ENCODE measurements around the gene BTBD2.
A peak's percentile ranks its signal among the peaks of the same experiment; 100 is the strongest.

- TF ChIP-seq, protein P1, sequence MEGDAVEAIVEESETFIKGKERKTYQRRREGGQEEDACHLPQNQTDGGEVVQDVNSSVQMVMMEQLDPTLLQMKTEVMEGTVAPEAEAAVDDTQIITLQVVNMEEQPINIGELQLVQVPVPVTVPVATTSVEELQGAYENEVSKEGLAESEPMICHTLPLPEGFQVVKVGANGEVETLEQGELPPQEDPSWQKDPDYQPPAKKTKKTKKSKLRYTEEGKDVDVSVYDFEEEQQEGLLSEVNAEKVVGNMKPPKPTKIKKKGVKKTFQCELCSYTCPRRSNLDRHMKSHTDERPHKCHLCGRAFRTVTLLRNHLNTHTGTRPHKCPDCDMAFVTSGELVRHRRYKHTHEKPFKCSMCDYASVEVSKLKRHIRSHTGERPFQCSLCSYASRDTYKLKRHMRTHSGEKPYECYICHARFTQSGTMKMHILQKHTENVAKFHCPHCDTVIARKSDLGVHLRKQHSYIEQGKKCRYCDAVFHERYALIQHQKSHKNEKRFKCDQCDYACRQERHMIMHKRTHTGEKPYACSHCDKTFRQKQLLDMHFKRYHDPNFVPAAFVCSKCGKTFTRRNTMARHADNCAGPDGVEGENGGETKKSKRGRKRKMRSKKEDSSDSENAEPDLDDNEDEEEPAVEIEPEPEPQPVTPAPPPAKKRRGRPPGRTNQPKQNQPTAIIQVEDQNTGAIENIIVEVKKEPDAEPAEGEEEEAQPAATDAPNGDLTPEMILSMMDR (IDR thresholded peaks at IDR 0.05) = peak; percentile 71
- no peak for TF ChIP-seq ZFX (IDR thresholded peaks at IDR 0.05; ENCODE audit: borderline replicate concordance)
These were observed 35.7 kb upstream of the BTBD2 start, which contains the start of gene MKNK2 for GRCh38 chr19:2050991-2051772.

Measured in 22Rv1 (cell line).